ENCODE data around the gene PRDM16.
"Not testable (repeated sequence)": the region's sequence is repeated elsewhere in the genome, so short reads cannot be mapped to it uniquely, and the experiment has no call there.

PRDM16 gene

DNA sequence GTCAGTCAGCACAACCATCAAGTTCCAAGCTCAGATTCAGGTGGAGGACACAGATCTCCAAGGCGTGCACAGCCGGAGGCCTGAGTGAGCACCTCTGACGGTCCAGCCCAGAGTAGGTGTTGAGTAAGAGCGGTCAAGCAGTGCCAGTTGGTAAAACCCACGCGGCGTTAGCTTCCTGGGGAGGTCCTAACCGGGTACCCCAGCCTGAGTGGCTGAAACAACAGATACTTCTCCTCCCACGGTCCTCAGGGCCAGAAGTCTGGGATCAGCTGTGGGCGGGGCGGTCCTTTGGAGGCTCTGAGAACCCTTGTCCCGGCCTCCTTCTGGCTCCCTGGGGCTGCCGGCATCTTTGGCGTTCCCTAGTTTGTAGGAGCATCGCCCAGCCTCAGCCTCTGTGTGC lies 94.4 kb downstream of the PRDM16 start:
- no peak for DNase-seq (ENCODE audit: low spot score)

- no peak for DNase-seq (ENCODE audit: low spot score)
These were observed 95.7 kb downstream of the PRDM16 start for GRCh38 chr1:3164671-3165070.

- not testable (repeated sequence) for DNase-seq (ENCODE audit: low spot score)
These were observed 96.2 kb downstream of the PRDM16 start for GRCh38 chr1:3165189-3165588.

DNA sequence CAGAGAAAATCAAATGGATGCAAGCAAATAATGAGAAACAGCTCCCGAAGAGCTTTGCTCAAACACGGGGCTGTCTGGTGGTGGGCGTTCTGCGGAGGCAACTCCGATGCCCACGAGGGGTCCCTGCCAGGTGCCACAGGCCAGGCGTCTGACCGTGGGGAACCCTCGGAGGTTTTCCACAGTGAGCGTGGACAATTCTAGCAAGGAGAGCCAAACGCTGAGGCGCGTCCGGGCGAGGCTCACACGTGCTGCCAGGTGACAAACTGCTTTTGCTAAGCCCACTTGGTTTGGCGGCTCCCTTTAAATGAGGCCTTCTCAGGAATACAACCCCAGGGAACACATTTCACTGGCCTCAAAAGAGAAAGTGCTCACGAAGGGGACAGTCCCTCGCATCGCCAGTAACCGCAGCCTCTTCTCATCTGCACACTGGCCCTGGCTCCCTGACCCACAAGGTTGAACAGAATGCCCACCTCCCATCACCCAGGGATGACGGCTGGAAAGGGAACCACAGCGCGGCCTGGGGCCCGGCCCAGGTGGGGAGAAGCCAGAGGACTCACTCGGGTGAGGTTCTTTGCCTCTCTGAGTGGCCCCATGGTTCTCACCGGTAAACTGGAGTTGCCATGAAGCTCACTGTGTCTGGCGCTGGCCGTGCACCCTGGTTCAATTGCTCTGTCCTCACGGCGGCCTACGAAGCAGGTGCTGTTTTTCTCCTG lies 97.4 kb downstream of the PRDM16 start:
- no peak for DNase-seq (ENCODE audit: low spot score)

GRCh38 chr1:3167255-3167654 lies 98.3 kb downstream of the PRDM16 start:
- DNase-seq (ENCODE audit: low spot score), result no peak

- no peak for DNase-seq (ENCODE audit: low spot score)
These were observed 99.7 kb downstream of the PRDM16 start for GRCh38 chr1:3168678-3169077.

DNA sequence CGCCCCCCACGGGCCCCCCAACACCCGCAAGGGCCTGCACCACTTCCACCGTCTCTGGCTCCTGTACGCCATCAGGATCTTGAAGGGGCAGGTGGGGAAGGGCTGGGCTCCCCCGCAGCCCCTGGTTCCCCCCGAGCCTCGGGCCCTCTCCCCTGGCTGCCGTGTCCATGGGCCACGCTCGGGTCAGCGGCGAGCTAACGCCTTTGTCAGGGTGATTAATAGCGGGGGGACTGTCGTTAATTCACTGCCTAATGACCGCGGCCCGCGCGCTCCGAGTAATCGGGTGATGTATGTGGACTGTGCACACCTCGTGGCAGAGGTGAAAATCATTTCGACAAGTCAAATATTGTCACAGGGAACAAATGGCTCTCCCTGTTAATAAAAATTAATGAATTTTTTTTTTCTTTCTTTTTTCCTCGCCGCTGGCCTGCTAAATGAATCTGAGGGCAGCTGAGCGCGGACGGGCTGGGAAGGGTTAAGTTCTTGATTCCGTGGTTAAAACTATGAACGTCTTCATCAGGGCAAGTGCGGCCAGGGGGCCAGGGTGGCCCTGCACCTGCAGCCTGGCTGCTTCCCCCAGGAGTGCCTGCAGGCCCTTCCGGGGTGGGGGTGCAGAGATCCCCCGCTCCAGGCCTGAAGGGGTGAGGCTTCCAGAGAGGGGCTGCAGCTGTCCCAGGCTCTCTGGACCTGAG lies 100.8 kb downstream of the PRDM16 start:
- no peak for DNase-seq (ENCODE audit: low spot score)

DNA sequence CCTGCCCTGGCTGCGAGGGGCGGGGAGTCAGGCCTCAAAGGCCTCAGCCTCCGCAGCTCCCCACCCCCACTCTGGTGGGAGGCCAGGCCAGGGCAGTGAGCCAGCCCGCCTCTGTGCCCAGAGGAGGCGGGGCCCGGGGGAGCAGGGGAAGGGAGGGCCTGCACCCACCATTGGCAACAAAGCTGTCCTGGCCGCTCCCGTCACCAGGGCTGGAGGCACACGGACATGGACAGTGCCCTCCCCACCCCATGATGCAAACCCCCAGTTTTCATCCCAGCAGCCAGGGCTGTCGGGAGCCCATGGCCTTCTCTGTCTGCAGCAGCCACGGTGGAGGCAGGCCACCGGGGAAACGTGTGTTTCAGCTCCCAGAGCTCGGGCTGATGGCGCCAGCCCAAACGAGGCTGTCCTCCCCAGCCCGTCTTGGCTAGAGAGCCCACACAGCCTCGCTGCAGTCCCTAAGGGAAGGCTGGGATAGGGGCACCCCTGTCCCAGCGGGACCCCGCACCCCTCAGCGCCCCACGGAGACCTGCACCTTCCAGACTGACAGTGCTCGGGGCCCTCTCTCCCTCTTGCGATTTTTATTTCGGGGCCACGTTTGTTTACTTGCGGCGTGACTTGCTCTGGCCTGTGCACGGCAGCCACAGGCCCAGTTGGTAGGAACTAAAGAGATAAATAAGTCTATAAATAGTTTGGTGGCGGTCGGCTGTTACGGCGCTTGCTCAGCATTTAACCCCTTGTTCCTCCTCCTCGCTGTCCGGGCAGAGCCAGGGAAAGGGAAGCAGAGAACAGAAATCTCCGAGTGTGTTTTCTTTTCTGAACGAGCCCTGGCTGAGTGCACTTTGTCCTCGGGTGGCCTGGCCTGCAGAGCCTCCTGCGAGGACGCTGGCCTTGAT lies 101.8 kb downstream of the PRDM16 start:
- no peak for DNase-seq (ENCODE audit: low spot score)

GRCh38 chr1:3171761-3172160 lies 102.8 kb downstream of the PRDM16 start:
- DNase-seq (ENCODE audit: low spot score), result no peak

GRCh38 chr1:3172431-3173380 lies 103.7 kb downstream of the PRDM16 start:
- DNase-seq (ENCODE audit: low spot score), result no peak

DNA sequence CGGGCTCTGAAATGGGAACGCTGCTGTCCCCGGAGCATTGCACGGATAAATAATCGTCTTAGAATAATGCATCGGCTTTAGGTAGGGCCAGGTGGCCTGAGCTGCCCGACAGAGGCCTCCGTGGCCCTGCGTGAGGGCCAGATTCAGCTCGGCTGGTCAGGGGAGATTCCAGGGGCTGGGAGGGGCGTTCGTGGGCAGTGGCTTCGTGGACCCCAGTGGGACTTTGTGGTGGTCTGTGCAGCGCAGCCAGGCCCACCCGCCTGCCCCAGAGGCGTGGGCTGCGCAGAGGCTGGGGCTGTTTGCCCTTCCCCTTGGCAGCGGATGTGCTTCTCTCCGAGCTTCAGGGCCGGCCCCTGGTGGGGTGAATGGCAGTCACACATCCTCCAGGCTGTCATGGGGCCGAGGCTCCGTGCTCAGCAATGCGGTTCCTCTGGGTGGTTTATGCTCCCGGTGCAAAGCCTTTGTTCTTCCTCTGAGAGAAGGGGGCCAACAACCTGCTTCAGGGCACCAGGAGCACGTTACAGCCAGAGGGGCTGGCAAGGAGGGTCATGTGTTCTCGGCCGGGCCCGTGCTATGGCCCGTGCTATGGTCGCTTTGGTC lies 104.5 kb downstream of the PRDM16 start:
- no peak for DNase-seq (ENCODE audit: low spot score)

GRCh38 chr1:3174487-3175247 lies 105.7 kb downstream of the PRDM16 start:
- no peak for DNase-seq (ENCODE audit: low spot score)

DNA sequence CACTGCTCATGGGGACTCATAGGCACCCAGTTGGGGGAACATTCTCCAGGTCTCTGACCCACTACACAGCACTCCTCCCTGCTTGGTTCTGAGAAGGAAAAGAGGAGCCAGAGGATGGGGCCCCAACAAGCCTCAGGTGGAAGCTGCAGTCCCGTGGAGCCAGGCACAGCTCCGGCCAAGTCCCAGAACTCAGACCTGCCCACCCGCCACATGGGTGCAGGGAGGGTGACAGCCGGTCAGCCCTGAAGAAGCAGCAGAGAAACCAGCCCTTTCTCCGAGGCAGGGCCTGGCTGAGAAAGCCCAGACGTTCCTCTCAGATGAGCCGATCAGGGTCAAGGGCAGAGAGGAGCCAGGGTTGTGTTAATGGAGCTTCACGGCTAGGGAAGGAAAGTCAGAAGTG lies 106.5 kb downstream of the PRDM16 start:
- DNase-seq (ENCODE audit: low spot score), result no peak

DNA sequence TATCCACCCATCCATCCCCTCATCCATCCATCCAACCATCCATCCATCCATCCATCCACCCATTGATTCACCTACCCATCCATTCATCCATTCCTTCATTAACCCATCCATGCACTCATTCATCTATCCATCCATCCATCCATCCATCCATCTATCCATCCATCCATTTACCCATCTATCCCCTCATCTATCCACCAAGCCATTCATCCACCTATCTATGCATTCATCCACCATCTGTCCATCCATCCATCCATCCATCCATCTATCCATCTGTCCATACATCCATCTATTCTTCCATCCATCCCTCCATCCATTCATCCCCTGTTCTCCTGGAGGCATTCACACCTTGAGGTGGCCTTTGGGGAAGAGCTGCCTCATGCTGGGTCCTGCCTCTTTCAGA lies 107.0 kb downstream of the PRDM16 start:
- DNase-seq (ENCODE audit: low spot score), result no peak

GRCh38 chr1:3176820-3177219 lies 107.8 kb downstream of the PRDM16 start:
- no peak for DNase-seq (ENCODE audit: low spot score)

DNA sequence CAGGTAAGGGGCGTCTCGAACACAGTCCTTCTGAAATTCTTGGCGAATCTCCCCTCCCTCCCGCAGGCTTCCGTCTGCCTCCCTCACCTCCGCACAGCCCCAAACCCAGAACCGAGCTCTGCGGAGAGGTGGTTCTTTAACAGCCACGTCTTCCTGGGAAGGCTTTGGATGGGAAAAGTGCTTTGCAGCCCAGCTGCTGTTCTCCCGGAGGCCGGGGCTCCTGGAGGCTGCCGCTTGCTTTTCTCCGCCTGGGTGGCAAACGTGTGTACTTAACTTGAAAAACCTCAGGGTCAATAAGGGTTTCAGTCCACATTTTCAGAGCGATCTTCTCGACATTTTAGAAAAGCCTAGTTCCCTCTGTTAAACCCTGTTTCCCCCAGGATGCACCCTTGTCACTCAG lies 109.3 kb downstream of the PRDM16 start:
- no peak for DNase-seq (ENCODE audit: low spot score)

GRCh38 chr1:3179471-3179870 lies 110.5 kb downstream of the PRDM16 start:
- no peak for DNase-seq (ENCODE audit: low spot score)

DNA sequence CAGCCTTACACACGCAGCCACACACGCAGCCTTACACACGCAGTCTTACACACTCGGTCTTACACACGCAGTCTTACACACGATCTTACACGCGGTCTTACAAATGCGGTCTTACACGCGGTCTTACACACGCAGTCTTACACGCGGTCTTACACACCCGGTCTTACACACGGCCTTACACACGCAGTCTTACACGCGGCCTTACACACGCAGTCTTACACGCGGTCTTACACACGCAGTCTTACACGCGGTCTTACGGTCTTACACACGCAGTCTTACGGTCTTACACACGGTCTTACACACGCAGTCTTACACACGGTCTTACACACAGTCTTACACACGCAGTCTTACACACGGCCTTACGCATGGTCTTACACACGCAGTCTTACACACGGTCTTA lies 111.9 kb downstream of the PRDM16 start:
- no peak for DNase-seq (ENCODE audit: low spot score)

DNA sequence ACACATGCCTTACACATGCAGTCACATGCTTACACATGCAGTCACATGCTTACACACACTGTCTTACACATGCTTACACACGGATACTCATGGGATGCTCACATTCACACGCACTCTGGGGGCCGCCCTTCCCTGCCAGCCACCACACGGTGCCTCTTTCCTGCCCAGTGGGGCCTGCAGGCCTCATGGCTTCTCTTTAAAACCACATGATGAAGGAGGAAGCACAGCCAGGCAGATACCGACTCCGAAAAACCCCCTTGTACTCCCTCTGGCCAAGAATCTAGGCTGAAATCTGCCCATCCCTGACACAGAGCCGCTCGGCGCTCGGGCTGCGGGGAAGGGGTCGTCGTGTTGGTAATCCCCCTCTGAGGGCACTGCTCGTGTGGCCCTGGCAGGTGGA lies 113.0 kb downstream of the PRDM16 start:
- DNase-seq (ENCODE audit: low spot score), result no peak

- DNase-seq (ENCODE audit: low spot score), result no peak
These were observed 114.4 kb downstream of the PRDM16 start for GRCh38 chr1:3183411-3183810.

- DNase-seq (ENCODE audit: low spot score), result no peak
These were observed 114.8 kb downstream of the PRDM16 start for GRCh38 chr1:3183813-3184212.
